Smooth muscle cell of the brain vasculature (primary cell): ENCODE measurements around the gene DSC1.
"Not testable (repeated sequence)": the region's sequence is repeated elsewhere in the genome, so short reads cannot be mapped to it uniquely, and the experiment has no call there.

ENCODE experiments used
- DNase-seq: peaks from one replicate; pipeline ENCODE4 v3.0.0-alpha.2; 2012; ENCODE audit warnings: low read depth, low spot score

The DSC1 gene, protein sequence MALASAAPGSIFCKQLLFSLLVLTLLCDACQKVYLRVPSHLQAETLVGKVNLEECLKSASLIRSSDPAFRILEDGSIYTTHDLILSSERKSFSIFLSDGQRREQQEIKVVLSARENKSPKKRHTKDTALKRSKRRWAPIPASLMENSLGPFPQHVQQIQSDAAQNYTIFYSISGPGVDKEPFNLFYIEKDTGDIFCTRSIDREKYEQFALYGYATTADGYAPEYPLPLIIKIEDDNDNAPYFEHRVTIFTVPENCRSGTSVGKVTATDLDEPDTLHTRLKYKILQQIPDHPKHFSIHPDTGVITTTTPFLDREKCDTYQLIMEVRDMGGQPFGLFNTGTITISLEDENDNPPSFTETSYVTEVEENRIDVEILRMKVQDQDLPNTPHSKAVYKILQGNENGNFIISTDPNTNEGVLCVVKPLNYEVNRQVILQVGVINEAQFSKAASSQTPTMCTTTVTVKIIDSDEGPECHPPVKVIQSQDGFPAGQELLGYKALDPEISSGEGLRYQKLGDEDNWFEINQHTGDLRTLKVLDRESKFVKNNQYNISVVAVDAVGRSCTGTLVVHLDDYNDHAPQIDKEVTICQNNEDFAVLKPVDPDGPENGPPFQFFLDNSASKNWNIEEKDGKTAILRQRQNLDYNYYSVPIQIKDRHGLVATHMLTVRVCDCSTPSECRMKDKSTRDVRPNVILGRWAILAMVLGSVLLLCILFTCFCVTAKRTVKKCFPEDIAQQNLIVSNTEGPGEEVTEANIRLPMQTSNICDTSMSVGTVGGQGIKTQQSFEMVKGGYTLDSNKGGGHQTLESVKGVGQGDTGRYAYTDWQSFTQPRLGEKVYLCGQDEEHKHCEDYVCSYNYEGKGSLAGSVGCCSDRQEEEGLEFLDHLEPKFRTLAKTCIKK

GRCh38 chr18:31162825-31163435, at the start of gene DSC1:
Gene DSC1, minus strand, starts transcription at chr18:31162856. Its CDS starts 262 bp downstream, at chr18:31162594.
- DNase-seq = no peak

DNA sequence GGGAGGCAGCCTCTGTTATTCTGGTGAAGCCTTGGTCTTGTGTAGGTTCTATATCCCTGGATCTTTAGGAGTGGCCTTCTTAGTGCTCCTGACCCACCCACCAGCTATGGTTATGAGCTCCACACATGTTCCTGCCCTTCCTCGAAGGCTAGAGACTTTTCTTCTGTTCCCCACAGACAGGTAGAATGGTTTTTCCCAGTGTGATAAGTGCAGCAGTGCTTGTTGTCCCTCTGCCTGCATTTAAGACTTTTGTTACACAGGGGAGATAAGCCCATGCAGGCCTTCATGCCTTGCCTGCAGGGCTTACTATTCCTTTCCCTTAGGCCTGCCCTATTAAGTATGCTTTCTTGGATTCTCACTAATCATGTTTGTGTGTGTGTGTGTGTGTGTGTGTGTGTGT, 48.4 kb upstream of the DSC1 start:
- DNase-seq = no peak

DNA sequence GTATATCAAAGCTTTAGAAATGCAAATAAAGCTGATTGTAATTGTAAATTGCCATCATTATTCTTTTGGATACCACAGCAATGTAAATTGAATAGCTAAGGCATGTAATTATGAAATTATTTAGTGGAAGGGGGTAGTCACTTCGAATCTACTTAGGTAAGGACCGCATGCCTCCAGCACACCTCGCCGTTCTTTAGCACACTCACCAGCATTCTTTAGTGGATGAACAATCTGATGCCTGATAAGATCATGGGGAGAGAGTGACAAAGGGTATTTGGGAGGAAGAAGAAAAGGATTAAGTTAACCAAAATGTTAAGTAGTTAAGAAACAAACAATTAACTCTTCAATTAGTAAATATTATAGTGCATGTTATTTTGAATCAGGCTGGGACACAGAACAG, 46.4 kb upstream of the DSC1 start:
- no peak for DNase-seq

DNA sequence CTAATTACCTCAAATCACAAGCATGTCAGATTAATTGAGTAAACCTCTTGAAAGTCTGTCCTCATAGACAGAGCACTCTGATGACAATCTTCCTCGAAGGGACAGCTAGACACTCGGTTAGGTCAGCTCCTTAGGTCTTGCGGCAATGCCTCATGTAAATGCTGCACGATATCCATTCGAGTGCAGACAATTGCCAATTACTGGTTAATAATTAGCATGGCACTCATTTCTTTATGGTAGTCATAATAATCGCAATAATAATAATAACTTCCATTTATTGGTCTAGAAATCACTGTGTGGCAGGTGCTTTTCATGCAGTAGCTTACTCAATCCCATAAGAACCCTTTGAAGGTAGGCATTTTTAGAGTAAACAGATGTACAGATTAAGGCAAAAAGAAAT, 44.7 kb upstream of the DSC1 start:
- DNase-seq = no peak

DNA sequence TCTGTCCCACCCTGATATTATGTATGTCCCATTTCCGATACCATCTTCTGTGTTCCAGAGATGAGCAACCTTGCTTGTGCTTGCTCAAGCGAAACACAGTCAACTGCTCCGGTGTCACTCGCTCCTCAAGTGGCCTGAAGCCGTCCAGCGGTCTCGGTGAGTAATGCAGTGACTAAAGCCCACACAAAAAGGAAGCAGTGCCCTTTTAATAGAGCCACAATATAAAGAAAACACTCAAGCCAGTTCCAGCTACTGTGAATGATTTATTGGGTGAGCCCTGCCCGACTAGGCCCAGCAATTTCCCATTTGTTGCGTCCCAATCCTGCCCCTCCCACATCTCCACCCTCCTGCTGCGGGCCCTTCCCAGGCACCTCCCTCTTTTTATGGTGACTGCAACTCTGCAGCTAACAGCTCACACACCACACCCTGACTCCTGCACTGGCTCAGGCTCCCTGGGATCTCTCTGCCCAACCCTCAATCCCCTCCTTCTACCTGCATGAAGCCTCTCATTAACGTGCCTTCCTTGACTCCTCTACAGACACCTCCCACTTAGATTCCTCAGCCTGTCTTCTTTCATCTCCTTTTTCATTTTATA, 44.2 kb upstream of the DSC1 start:
- no peak for DNase-seq

- DNase-seq = no peak
These were observed 43.4 kb upstream of the DSC1 start for GRCh38 chr18:31206071-31206470.

DNA sequence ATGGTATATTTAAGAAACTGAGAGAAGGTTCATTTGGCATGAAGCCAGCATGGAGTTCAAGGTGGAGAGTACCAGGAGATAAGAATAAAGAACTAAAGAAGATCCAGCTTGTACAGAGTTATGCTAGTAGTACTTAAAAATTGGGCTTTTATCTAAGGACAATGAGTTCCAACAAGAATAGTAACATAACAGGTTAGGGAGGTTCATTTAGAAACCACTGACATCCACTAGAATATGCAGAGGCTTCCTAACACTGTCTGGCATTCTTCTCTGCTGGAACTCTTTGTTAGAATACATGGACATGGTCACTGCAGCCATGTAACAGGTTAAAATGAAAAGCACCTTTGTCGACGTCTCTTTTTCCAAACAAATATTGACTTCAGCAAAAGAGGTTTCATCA, 42.6 kb upstream of the DSC1 start:
- no peak for DNase-seq

- no peak for DNase-seq
These were observed 42.2 kb upstream of the DSC1 start for GRCh38 chr18:31204833-31205232.

DNA sequence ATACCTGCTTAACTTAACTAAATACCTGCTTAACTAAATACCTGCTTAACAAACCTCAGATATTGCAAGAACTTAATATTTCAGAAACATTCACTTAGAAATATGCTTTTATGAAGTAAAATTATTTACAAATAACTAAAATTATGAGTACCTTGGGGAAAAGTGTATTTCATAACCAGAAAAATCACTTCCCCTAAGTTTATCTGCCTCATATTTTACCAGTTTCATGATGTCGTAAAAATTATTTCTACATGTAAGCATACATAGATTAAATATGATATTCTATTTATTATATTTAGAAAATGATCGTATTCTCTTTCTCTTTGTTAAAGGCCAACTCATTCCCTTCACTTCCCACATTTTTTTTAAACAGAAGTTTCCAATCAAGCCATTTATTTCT, 41.5 kb upstream of the DSC1 start:
- no peak for DNase-seq

- no peak for DNase-seq
These were observed 41.1 kb upstream of the DSC1 start for GRCh38 chr18:31203794-31204148.

- DNase-seq = no peak
These were observed 40.6 kb upstream of the DSC1 start for GRCh38 chr18:31203096-31203793.

- DNase-seq = no peak
These were observed 36.6 kb upstream of the DSC1 start for GRCh38 chr18:31199190-31199769.

DNA sequence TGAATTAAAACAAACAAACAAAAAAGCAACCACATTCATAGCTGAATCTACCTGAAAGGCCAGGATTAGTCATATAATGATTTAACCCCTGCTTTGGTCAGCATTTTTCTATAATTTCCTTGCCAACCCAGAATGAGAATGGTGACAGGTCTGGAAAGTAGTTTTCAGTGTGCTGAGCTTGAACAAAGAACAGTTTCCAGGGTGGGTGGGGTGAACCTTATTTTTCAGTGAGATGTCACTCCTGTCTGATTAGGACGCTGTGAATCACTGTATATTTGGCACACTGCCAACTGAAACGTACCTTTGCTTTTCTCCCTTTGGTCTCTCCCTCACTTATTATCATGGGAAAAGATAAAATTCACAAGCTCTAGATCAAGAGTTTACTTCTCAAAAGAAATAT, 35.0 kb upstream of the DSC1 start:
- DNase-seq = no peak

- no peak for DNase-seq
These were observed 32.4 kb upstream of the DSC1 start for GRCh38 chr18:31195063-31195462.

DNA sequence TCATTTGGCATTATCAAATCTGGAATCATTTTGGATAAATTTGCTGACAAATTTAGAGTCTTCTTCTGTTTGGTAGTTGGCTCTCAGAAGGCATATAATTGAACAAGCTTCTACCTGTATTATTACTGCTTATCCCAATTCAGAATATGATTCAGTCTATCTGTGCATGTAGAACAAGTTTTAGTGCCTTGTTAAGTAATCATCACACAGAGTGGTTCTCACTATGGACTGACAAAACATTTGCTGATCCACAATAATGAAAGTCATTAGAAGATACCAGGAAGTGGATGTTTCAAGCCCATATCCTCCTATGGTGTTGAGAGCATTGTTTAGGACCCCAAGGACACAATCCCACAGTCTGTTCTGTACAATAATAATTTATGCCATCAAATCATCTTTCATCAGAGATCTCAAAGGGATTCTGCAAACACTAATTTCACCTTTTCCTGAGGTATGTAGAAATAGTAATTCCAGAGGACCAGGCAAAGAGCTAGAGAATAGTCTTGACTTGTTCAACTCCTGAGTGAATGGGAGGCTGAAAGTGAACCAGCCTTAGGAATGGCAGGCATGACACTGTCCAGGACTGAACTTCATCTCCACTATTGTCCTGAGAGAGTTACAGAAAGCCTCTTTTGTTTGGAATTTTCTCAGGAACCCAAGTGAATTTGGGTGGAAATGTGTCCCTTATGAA, 29.6 kb upstream of the DSC1 start:
- no peak for DNase-seq

DNA sequence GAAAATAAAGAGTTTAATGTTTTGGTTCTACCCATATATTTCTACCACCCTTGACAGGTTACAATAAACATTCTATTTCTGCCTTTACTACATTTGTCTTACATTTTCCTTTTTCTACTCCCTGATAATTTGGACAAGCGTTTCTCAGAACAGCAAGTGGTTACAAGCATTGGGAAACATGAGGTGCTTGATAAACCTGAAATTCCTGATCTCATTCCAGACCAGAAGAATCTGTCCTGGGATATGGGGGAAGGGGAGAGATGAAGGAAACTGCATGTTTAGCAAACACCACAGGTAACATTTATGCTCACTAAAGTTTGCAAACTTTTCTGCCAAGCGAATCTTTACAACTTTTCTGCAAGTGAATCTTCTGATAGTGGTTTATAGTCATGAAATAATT, 28.3 kb upstream of the DSC1 start:
- DNase-seq = no peak

DNA sequence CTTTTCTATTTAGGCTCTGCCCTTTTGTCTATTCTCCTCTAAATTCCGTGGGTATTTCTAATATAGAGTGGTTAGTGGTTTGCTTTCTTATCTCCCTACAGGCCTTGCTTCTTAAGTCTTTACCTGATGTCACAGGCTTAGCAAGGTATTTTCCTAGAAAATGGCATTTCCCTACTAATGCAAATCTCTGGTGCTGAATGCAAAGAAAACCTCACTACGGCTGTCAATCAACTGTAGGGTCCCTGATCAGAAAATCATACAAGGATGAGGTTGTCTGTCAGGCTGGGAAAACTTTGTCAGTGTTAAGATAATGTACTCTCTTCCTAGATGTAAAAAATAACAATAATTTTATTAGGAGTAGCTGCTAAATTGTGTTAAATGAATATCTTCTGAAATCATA, 27.1 kb upstream of the DSC1 start:
- no peak for DNase-seq

DNA sequence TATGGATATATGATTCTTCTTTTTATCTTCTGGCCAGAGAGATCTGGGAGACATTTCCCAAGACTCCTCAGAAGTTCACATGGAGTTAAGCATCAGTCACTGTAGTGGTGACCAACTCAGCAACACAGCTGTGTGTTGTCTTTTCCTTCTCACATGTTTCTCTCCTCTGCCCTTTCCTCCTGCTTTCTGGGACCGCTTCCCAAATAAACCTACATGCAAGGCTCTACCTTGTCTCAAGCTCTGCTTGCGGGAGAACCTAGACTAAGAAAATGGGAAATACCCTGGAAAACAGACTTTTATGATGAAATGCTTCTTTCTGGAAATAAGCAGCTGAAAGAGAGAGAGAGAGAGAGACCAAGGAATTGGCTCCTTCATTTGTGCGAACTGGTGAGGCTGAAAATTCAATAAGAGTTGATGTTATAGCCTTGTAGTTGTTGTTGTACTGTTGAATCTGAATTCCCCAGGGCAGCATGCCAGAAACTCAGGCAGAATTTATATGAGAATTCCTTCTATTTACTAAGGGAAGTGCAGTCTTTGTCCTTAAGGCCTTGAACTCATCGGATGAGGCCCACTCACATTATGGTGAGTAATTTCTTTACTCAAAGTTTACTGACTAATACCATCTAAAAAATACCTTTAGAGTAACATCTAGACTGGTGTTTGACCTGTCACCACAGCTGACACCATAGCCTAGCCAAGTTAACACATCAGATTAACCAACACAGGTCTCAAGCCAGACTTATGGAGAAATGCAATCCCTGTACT, 22.7 kb upstream of the DSC1 start:
- no peak for DNase-seq

GRCh38 chr18:31183302-31183701, 20.6 kb upstream of the DSC1 start:
- no peak for DNase-seq

- DNase-seq = not testable (repeated sequence)
These were observed 14.7 kb upstream of the DSC1 start for GRCh38 chr18:31177369-31177768.
